ENCODE data around the gene RPL23.
A peak's percentile ranks its signal among the peaks of the same experiment; 100 is the strongest.

RPL23 gene

GRCh38 chr17:38872671-38873385, 19.3 kb upstream of the RPL23 start:
- H3K4me3 ChIP-seq (ENCODE audit: low read length in 2 of 2), result no peak overlapping the region

GRCh38 chr17:38872027-38872511, 18.5 kb upstream of the RPL23 start:
- H2AK5ac ChIP-seq (ENCODE audit: low read depth, low read length), result peak overlapping the region; percentile 22
- peaks cover 13% of the 10 kb centered on the region for H3K79me1 ChIP-seq (ENCODE audit: low read depth, low read length)
- H3K4ac ChIP-seq (ENCODE audit: low read length), result no peak overlapping the region
- no peak overlapping the region for H2BK12ac ChIP-seq (ENCODE audit: low read length)
- H3K4me3 ChIP-seq (ENCODE audit: low read length in 2 of 2), result peak overlapping the region in 1 of 2 donors; percentile 98
- no peak overlapping the region for H3K14ac ChIP-seq (ENCODE audit: low read length)
- no peak for DNase-seq (ENCODE audit: low spot score)
- no peak overlapping the region for H4K8ac ChIP-seq (ENCODE audit: low read depth, low read length)
- no peak overlapping the region for H2BK15ac ChIP-seq (ENCODE audit: low read length)
- H3K9ac ChIP-seq (ENCODE audit: low read depth, low read length, poor library complexity), result no peak overlapping the region
- no peak overlapping the region for H2AFZ ChIP-seq (ENCODE audit: low read length)
- H3K4me1 ChIP-seq (ENCODE audit: control insufficient read depth in 2 of 2, insufficient read depth in 1 of 2, low read depth in 1 of 2, low read length in 2 of 2), result peaks cover 20 to 22% of the 10 kb centered on the region in 2 donors
- no CpG with 5 or more reads among the region's 5 CpGs for WGBS, 2 donors (ENCODE audit: extremely low coverage in 2 of 2, insufficient read length in 2 of 2, insufficient replicate concordance in 1 of 2)
- no peak overlapping the region for H2BK120ac ChIP-seq (ENCODE audit: low read depth, low read length)
- H3K23ac ChIP-seq (ENCODE audit: low read depth, low read length, poor library complexity), result no peak overlapping the region
- H3K9me3 ChIP-seq (replicated peaks in 1 of 2; ENCODE audit: control insufficient read depth in 2 of 2, insufficient read depth in 1 of 2, low read depth in 1 of 2, low read length in 2 of 2), result no peaks in the 10 kb centered on the region
- H3K27me3 ChIP-seq (ENCODE audit: control insufficient read depth in 3 of 3, insufficient read depth in 3 of 3, low read depth in 1 of 3, low read length in 3 of 3), result no peaks in the 10 kb centered on the region
- no peak overlapping the region for H3K27ac ChIP-seq (replicated peaks; ENCODE audit: low read length)
- H3K4me2 ChIP-seq (ENCODE audit: insufficient read depth, low read length, poor library complexity, severe bottlenecking), result no peak overlapping the region
- no peak overlapping the region for H3K18ac ChIP-seq (ENCODE audit: low read length)
- no peak overlapping the region for H2BK5ac ChIP-seq (ENCODE audit: low read length)
- peaks cover 0 to 11% of the 10 kb centered on the region in 2 donors for H3K36me3 ChIP-seq (replicated peaks in 1 of 2; ENCODE audit: control insufficient read depth in 2 of 2, insufficient read depth in 2 of 2, low read length in 2 of 2)
- no peak overlapping the region for H4K91ac ChIP-seq (ENCODE audit: low read depth, low read length, poor library complexity)

More at GRCh38 chr17:38872671-38873385, 19.3 kb upstream of the RPL23 start:
- H2BK120ac ChIP-seq (ENCODE audit: low read depth, low read length), result no peak overlapping the region
- no peak overlapping the region for H3K23ac ChIP-seq (ENCODE audit: low read depth, low read length, poor library complexity)
- H2AK5ac ChIP-seq (ENCODE audit: low read depth, low read length), result peak overlapping the region; percentile 22
- peaks cover 27 to 30% of the 10 kb centered on the region in 2 donors for H3K4me1 ChIP-seq (ENCODE audit: control insufficient read depth in 2 of 2, insufficient read depth in 1 of 2, low read depth in 1 of 2, low read length in 2 of 2)
- H4K91ac ChIP-seq (ENCODE audit: low read depth, low read length, poor library complexity), result no peak overlapping the region
- peaks cover 13% of the 10 kb centered on the region for H3K79me1 ChIP-seq (ENCODE audit: low read depth, low read length)
- H3K9me3 ChIP-seq (replicated peaks in 1 of 2; ENCODE audit: control insufficient read depth in 2 of 2, insufficient read depth in 1 of 2, low read depth in 1 of 2, low read length in 2 of 2), result no peaks in the 10 kb centered on the region
- H3K18ac ChIP-seq (ENCODE audit: low read length), result no peak overlapping the region
- no peak overlapping the region for H2BK12ac ChIP-seq (ENCODE audit: low read length)
- no peak overlapping the region for H2BK5ac ChIP-seq (ENCODE audit: low read length)
- no peak for DNase-seq (ENCODE audit: low spot score)
- no peak overlapping the region for H3K9ac ChIP-seq (ENCODE audit: low read depth, low read length, poor library complexity)
- no peak overlapping the region for H2AFZ ChIP-seq (ENCODE audit: low read length)
- no CpG with 5 or more reads among the region's 9 CpGs for WGBS, 2 donors (ENCODE audit: extremely low coverage in 2 of 2, insufficient read length in 2 of 2, insufficient replicate concordance in 1 of 2)
- H3K36me3 ChIP-seq (replicated peaks in 1 of 2; ENCODE audit: control insufficient read depth in 2 of 2, insufficient read depth in 2 of 2, low read length in 2 of 2), result peaks cover 0 to 15% of the 10 kb centered on the region in 2 donors
- no peak overlapping the region for H3K4me2 ChIP-seq (ENCODE audit: insufficient read depth, low read length, poor library complexity, severe bottlenecking)
- no peak overlapping the region for H3K14ac ChIP-seq (ENCODE audit: low read length)
- no peak overlapping the region for H4K8ac ChIP-seq (ENCODE audit: low read depth, low read length)
- no peaks in the 10 kb centered on the region for H3K27me3 ChIP-seq (ENCODE audit: control insufficient read depth in 3 of 3, insufficient read depth in 3 of 3, low read depth in 1 of 3, low read length in 3 of 3)
- H3K27ac ChIP-seq (replicated peaks; ENCODE audit: low read length), result no peak overlapping the region
- H3K4ac ChIP-seq (ENCODE audit: low read length), result no peak overlapping the region
- H2BK15ac ChIP-seq (ENCODE audit: low read length), result no peak overlapping the region

- no peaks in the 10 kb centered on the region for H3K27me3 ChIP-seq (ENCODE audit: control insufficient read depth in 3 of 3, insufficient read depth in 3 of 3, low read depth in 1 of 3, low read length in 3 of 3)
- H3K4ac ChIP-seq (ENCODE audit: low read length), result no peak overlapping the region
- no peak for DNase-seq (ENCODE audit: low spot score)
- no peak overlapping the region for H2BK15ac ChIP-seq (ENCODE audit: low read length)
- H3K4me3 ChIP-seq (ENCODE audit: low read length in 2 of 2), result peak overlapping the region; percentile 92 to 98
- no peak overlapping the region for H3K27ac ChIP-seq (replicated peaks; ENCODE audit: low read length)
- H3K36me3 ChIP-seq (replicated peaks in 1 of 2; ENCODE audit: control insufficient read depth in 2 of 2, insufficient read depth in 2 of 2, low read length in 2 of 2), result peaks cover 0 to 8% of the 10 kb centered on the region in 2 donors
- H2AFZ ChIP-seq (ENCODE audit: low read length), result peak overlapping the region; percentile 94
- peak overlapping the region; percentile 89 for H3K4me2 ChIP-seq (ENCODE audit: insufficient read depth, low read length, poor library complexity, severe bottlenecking)
- H2BK120ac ChIP-seq (ENCODE audit: low read depth, low read length), result no peak overlapping the region
- H3K4me1 ChIP-seq (ENCODE audit: control insufficient read depth in 2 of 2, insufficient read depth in 1 of 2, low read depth in 1 of 2, low read length in 2 of 2), result peaks cover 18 to 19% of the 10 kb centered on the region in 2 donors
- H3K9ac ChIP-seq (ENCODE audit: low read depth, low read length, poor library complexity), result no peak overlapping the region
- H3K14ac ChIP-seq (ENCODE audit: low read length), result no peak overlapping the region
- peak overlapping the region; percentile 73 for H2AK5ac ChIP-seq (ENCODE audit: low read depth, low read length)
- no peak overlapping the region for H3K18ac ChIP-seq (ENCODE audit: low read length)
- H3K9me3 ChIP-seq (replicated peaks in 1 of 2; ENCODE audit: control insufficient read depth in 2 of 2, insufficient read depth in 1 of 2, low read depth in 1 of 2, low read length in 2 of 2), result no peaks in the 10 kb centered on the region
- no peak overlapping the region for H3K23ac ChIP-seq (ENCODE audit: low read depth, low read length, poor library complexity)
- no peak overlapping the region for H4K91ac ChIP-seq (ENCODE audit: low read depth, low read length, poor library complexity)
- H4K8ac ChIP-seq (ENCODE audit: low read depth, low read length), result no peak overlapping the region
- peaks cover 13% of the 10 kb centered on the region for H3K79me1 ChIP-seq (ENCODE audit: low read depth, low read length)
- H2BK12ac ChIP-seq (ENCODE audit: low read length), result no peak overlapping the region
- no CpG with 5 or more reads among the region's 11 CpGs for WGBS, 2 donors (ENCODE audit: extremely low coverage in 2 of 2, insufficient read length in 2 of 2, insufficient replicate concordance in 1 of 2)
- H2BK5ac ChIP-seq (ENCODE audit: low read length), result no peak overlapping the region
These were observed 17.9 kb upstream of the RPL23 start for GRCh38 chr17:38871247-38872015.
